ENCODE measurements around the gene MBNL2. TPM values are rescaled to one million over a fixed set of nuclear protein-coding genes. Genes with fewer than 3 reads are reported as not detected.

The MBNL2 gene
- total and polyA plus RNA-seq, 2 of the 13 experiments (the other 11 are each of a cell fraction or from before 2014, with no cell fraction given): 30.8 to 59.0 TPM

DNA sequence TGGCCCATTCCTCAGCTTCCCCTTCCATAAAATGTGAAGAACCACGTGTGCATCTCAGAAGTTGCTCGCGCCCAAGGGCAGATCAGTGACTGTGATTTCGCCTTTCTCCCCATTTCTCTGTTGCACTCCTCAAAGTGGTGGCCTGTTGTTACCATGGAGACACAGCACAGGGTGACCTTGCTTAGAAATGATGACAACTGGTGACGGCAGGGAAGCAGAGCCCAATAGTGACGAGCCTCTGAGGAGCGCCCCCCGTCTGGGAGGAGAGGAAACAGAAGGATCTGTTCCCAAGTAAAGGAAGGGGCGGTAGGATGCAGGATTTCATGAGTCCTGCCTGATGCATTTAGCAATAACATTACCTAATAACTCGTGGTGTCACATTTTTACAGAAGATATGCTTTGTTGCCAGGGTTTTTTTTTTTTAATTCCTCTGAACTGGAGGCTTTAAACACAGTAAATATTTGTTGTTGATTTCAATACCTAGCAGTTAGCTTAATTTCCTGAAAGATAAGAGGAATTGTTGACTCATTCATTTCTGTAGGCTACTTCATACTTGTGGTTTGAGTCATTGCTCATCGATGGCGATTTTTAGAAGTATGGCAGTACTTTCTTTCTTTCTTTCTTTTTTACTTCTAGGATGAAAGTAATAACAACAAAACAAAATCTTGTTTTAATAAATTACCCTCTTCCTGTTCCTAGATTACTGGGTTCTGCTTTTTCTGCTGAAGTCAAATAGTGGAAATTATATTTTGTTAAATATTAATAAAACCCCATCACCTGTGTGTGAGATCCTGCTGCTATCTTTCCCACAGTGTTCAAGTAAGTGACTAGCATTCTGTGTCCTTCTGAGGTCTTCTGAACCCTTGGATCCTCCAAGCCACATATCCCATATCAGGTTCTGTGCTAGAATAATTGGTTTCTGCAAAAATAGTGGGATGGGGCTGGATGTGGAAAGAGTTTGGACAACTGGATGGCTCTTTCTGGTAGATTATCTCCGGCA, 36.0 kb downstream of the MBNL2 start (continued):
- no peak for TF ChIP-seq MATR3 (CRISPR knock-in tag; IDR thresholded peaks at IDR 0.05)
- peak; percentile 53; the same call in 1 of the 2 replicates for TF ChIP-seq HMG20A (CRISPR knock-in tag; IDR thresholded peaks at IDR 0.05; ENCODE audit: borderline replicate concordance)
- TF ChIP-seq ZKSCAN8 (CRISPR knock-in tag; IDR thresholded peaks at IDR 0.05; ENCODE audit: borderline replicate concordance): 0 out of 2 replicates have a peak, but pooled peaks have one; percentile 12
- 0 out of 2 replicates have a peak, but pooled peaks have one; percentile 0 for TF ChIP-seq ZMYM4 (CRISPR knock-in tag; IDR thresholded peaks at IDR 0.05)
- TF ChIP-seq SIN3B (IDR thresholded peaks at IDR 0.05; ENCODE audit: low read length): no peak
- peak; percentile 29; the same call in 1 of the 2 replicates for TF ChIP-seq ZNF331 (CRISPR knock-in tag; IDR thresholded peaks at IDR 0.05)
- 0 out of 2 replicates have a peak, but pooled peaks have one; percentile 29 for TF ChIP-seq BCL3 (CRISPR knock-in tag; IDR thresholded peaks at IDR 0.05)
- TF ChIP-seq AHDC1 (CRISPR knock-in tag; IDR thresholded peaks at IDR 0.05; ENCODE audit: borderline replicate concordance): peak; percentile 35; the same call in 1 of the 2 replicates
- TF ChIP-seq, protein P1, sequence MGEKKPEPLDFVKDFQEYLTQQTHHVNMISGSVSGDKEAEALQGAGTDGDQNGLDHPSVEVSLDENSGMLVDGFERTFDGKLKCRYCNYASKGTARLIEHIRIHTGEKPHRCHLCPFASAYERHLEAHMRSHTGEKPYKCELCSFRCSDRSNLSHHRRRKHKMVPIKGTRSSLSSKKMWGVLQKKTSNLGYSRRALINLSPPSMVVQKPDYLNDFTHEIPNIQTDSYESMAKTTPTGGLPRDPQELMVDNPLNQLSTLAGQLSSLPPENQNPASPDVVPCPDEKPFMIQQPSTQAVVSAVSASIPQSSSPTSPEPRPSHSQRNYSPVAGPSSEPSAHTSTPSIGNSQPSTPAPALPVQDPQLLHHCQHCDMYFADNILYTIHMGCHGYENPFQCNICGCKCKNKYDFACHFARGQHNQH (CRISPR knock-in tag; IDR thresholded peaks at IDR 0.05): peak; percentile 45; the same call in 1 of the 2 replicates
- no peak for TF ChIP-seq ARNTL (CRISPR knock-in tag; IDR thresholded peaks at IDR 0.05)
- peak; percentile 83 for TF ChIP-seq RFX1 (IDR thresholded peaks at IDR 0.05)
- no peak; the same call in 1 of the 2 replicates for TF ChIP-seq SOX13 (IDR thresholded peaks at IDR 0.05)
- peak in 1 of 2 experiments; percentile 74; a peak in 2 of 4 replicates for TF ChIP-seq SOX13 (CRISPR knock-in tag; conservative IDR thresholded peaks at IDR 0.05 in 1 of 2, IDR thresholded peaks at IDR 0.05 in 1 of 2)
- TF ChIP-seq MAFK (conservative IDR thresholded peaks at IDR 0.05 in 1 of 2, IDR thresholded peaks at IDR 0.05 in 1 of 2; ENCODE audit: low read length in 2 of 2): peak; percentile 64 to 67; a peak in 3 of 4 replicates
- no peak; the same call in 1 of the 2 replicates for TF ChIP-seq ERF (CRISPR knock-in tag; IDR thresholded peaks at IDR 0.05)
- 0 out of 2 replicates have a peak, but pooled peaks have one; percentile 29 for TF ChIP-seq RBFOX2 (IDR thresholded peaks at IDR 0.05; ENCODE audit: low read depth, low read length)
